ENCODE measurements around the gene PHLDB3.
"Not testable (repeated sequence)": the region's sequence is repeated elsewhere in the genome, so short reads cannot be mapped to it uniquely, and the experiment has no call there.

The PHLDB3 gene

DNA sequence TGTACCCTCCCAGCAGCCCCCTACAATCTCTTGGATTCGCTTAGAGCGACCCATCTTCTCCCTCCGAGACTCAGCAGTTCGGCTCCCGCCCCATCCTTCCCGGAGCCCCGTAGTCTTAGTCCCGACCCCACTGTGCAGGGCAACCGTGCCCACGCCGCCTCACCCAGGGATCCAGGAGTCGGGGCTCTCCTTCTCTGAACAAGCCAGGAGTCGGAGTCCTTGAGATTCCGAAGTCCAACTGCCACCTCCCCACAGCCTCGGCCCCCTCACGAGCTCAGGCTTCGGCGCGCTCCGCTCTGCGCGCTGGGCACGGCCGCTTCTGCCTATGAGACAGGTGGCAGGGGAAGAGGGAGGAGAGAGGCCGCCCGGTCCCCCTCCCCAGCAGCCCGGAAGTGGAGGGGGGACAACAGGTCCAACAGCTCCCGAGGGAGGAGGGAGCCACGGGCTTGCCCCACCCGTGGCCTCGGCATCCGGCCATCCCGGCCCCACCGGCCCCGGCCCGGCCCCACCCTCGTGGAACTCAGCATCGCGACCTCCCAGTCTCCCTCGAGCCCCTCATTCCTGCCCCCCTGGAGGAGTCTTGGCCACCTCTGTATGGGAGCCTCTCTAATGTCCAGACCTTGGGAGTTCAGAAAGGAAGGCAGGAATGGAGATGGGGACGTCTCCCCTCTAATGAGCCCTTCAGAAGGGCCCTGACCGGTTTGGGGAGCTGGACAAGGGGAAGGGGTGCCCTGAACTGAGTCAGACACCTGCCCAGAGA, at the start of gene PHLDB3:
Gene PHLDB3, minus strand, starts transcription at position 321 of the 760 bp plus-strand sequence. CDS start 628 bp downstream, outside the sequence.
- DNase-seq (ENCODE audit: low read depth, low spot score) = no peak

DNA sequence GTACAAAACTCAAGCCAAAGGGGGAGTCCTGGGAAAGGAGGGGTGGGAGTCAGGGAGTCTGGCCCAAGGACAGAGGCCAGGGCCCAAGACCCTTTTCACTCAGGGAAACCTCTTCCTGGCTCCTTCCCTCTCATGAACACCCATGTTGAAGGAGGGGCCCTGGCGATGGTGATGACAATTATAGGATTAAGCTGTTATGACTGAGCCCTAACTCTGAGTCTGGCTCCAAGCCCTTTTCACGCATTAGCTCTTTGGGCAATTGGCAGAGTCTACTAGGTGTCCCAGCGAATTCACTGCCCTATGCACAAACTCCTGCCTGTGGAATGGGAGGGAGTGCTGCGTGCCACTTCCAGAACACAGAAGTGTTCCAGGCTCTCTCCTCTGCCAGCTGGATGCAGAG, 49.1 kb upstream of the PHLDB3 start:
- DNase-seq (ENCODE audit: low read depth, low spot score) = no peak

DNA sequence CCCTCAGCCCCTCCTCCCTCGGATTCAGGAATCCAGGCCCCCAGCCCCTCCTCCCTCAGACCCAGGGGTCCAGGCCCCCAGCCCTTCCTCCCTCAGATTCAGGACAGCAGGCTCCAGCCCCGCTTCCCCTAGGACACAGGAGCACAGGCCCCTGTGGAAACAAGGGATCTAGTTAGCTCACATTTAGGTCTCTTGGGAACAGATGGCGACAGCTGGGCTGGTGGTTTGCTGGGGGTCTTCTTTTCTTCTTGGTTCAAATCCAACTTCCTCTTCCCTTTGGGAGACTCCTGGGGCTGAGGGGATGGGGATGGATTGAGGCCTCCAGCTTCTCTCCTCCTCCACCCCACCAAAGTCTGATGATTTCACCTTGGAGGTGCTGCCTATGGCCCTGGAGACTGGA, 48.1 kb upstream of the PHLDB3 start:
- no peak for DNase-seq (ENCODE audit: low read depth, low spot score)

DNA sequence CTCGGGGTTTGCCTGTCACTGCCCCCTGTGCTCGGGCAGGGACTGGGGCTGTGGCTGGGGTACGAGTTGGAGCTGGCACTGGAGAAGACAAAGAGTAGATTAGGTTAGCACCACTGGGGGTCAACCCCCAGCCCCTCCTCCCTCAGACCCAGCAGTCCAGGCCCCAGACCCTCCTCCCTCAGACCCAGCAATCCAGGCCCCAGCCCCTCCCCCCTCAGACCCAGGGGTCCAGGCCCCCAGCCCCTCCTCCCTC, 47.6 kb upstream of the PHLDB3 start:
- no peak for DNase-seq (ENCODE audit: low read depth, low spot score)

DNA sequence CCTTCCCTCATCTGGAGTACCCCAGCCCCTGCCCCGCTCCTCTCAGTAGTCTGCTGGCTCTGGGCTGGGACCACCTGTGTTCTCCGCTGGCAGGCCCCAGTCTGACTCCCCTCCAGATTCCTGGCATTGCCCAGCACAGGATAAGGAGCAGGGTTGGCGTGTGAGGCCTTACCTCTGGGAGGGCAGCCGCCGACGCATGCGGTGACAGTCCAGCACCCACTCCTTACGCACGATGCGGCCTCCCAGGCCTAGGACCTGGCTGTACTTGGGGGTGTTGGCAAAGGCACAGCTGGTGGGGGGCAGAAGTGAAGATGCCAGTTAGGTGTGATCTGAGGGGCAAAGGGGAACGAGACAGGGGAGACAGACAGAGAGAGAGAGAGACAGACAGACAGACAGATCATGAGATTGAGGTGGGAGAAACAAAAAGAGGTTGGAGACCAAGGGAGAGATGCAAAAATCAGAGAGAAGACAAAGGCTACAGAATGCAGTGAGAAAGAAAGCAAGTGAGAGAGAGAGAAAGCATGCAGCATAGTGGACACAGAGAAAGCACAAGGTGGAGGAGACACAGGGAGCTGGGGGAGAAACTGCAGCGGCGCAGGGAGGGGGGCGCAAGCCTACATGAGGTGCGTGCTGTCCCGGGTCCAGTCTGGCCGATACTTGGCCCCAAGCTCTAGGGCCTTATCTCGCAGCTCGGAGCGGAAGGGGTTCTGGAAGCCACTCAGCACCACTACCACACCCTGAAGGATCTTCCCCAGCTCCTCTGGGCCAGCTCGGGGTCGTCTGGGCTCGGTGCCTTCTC, 47.1 kb upstream of the PHLDB3 start:
- no peak for DNase-seq (ENCODE audit: low read depth, low spot score)

DNA sequence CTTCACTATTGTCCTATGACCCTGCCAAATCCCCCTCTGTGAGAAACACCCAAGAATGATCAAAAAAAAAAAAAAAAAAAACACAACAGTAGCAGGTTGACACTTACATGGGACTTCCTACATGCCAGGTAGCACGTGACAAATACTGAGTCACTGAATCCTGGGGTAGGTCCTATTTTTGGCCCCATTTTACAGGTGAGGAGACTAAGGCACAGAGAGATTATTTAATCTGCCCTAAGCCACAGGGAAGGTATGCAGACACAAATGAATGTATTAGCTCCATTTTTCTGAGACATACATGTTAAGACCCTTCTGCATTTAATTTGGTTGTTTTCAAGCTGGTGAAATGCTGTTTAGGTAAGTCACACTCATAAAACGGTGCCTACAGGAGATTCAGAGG, 44.2 kb upstream of the PHLDB3 start:
- DNase-seq (ENCODE audit: low read depth, low spot score) = no peak

DNA sequence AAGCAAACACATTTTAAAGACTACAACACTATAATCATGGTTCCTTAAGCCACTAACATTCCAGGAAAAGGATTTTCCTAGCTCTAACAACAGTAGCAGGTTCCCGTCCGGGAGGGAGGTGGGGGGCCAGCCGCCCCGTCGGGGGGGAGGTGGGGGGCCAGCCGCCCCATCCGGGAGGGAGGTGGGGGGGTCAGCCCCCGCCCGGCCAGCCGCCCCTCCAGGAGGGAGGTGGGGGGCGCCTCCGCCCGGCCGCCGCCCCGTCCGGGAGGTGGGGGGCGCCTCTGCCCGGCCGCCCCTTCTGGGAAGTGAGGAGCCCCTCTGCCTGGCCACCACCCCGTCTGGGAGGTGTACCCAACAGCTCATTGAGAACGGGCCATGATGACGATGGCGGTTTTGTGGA, 43.4 kb upstream of the PHLDB3 start:
- not testable (repeated sequence) for DNase-seq (ENCODE audit: low read depth, low spot score)

DNA sequence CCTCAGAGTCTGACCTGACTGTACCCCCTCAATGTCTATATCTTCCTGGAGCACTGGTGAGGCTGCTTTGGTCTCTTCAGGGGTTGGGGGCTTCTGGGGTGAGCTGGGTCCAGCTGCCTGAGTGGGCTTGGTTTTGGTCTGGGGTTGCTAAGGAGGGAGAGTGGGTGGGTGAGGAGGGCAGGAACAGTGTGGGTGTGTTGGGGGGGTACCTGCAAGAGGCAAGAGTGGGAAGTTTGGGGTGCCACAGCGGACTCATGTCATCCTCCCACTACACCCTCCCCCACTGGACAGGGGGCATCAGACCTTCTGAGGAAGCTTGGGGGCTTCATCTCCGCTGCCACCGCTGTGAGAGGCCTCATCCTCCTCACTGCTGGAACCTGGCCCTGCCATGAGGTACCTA, 42.0 kb upstream of the PHLDB3 start:
- DNase-seq (ENCODE audit: low read depth, low spot score) = no peak

DNA sequence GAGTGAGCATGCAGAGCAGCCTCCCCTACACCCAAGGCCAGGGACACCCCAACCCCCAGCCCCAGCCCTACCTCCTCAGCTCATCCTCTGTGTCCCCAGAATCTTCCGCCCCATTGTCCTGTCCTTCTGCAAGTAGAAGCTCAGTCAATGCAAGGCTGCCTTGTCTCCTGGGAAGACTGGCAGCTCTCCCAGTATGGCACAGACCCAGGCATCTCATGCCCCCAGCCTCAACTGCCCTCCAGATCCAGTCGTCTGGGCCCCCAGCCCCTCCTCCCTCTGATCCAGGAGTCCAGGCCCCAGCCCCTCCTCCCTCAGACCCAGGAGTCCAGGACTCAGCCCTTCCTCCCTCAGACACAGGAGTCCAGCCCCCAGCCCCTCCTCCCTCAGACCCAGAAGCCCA, 41.4 kb upstream of the PHLDB3 start:
- DNase-seq (ENCODE audit: low read depth, low spot score) = no peak

DNA sequence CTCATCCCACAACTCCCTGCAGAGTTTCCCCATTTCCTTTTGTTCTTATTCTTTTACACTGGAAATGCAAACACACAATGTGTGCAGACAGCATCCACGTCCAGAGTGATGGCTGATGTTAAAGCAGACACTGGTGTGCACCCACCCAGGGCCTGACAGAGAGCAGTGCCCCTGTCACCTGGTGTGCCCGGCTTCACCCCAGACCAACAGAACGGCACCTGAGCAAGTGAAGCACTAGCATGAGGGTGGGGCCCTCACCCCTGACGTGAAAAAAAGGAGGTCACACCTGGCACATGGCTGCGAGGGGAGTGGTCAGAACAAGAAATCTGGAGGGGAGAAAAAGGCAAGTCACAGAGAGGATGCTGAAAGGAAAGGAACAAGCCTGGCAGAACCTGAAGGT, 40.7 kb upstream of the PHLDB3 start:
- DNase-seq (ENCODE audit: low read depth, low spot score) = no peak

DNA sequence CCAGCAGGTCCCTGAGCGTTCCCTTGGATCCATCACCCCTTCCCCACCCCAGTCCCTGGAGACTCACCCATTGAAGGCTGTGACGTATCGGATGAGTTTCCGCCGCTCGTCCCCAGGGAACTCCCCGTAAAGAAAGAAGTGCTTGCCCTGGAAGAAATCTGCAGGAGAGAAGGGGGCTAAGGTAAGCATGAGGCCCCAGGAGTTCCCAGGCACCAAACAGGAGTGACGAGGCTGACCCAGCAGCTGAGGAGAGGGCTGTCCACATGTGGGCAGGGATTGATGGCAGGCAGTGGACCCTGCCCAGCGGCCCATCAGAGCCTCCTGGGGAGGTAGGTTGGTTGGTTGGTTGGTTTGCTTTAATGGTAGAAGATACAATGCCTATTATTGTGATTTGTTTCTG, 39.5 kb upstream of the PHLDB3 start:
- no peak for DNase-seq (ENCODE audit: low read depth, low spot score)

DNA sequence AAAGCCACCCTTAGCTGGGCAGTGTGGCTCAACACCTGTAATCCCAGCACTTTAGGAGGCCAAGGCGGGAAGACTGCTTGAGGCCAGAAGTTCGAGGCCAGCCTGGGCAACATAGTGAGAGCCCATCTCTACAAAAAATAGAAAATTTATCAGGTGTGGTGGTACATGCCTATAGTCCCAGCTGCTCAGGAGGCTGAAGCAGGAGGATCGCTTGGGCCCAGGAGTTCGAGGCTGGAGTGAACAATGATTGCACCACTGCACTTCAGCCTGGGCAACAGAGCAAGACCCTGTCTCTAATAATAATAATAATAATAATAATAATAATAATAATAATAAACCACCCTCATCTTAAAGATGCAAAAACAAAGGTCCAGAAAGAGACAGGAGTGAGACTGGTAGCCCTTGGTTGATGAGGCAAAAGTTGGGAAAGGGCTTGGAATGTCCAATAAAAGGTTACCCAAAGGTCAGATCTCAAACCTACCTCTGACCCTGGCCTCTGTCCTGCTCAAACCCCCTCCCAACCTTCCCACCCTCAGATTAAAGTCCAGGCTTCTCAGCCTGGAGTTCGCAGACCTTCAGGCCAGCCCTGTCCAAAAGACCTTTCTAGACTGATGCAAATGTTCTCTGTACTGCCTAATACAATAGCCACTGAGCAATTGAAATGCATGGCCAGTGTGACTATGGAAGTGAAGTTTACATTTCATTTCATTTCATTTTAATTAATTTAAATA, 37.5 kb upstream of the PHLDB3 start:
- DNase-seq (ENCODE audit: low read depth, low spot score) = no peak

DNA sequence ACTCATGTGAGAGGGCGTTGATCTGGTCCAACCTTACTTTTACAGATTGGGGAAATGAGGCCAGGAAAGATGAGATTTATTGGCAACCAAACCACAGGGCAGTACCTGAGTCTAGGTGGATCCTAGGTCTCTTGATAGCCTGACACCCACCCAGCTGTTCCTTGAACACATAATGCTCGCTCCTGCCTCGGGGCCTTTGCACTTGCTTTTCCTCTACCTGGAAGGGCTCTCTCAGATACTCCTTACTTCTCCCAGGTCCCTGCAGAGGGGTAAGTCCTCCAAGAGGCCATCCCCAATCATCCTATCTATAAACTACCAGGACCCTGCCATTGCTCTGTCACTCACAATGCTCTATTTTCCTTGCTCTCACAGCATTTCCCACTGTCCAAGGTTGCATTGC, 35.8 kb upstream of the PHLDB3 start:
- no peak for DNase-seq (ENCODE audit: low read depth, low spot score)

DNA sequence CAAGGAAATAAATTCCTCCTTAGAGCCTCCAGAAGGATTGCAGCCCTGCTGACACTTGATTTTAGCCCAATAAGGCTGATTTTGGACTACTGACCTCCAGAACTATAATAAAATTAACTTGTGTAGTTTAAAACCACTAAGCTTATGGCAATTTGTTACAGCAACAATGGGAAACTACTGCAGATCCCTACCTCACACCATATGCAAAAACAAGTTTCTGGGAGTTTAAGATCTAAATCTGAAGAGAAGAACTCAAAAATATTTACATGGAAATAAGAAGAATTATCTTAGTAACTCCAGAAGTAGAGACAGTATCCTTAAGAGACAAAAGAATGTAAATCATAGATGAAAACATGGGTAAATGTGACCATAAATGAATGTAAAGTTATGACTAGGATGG, 34.4 kb upstream of the PHLDB3 start:
- DNase-seq (ENCODE audit: low read depth, low spot score) = no peak

DNA sequence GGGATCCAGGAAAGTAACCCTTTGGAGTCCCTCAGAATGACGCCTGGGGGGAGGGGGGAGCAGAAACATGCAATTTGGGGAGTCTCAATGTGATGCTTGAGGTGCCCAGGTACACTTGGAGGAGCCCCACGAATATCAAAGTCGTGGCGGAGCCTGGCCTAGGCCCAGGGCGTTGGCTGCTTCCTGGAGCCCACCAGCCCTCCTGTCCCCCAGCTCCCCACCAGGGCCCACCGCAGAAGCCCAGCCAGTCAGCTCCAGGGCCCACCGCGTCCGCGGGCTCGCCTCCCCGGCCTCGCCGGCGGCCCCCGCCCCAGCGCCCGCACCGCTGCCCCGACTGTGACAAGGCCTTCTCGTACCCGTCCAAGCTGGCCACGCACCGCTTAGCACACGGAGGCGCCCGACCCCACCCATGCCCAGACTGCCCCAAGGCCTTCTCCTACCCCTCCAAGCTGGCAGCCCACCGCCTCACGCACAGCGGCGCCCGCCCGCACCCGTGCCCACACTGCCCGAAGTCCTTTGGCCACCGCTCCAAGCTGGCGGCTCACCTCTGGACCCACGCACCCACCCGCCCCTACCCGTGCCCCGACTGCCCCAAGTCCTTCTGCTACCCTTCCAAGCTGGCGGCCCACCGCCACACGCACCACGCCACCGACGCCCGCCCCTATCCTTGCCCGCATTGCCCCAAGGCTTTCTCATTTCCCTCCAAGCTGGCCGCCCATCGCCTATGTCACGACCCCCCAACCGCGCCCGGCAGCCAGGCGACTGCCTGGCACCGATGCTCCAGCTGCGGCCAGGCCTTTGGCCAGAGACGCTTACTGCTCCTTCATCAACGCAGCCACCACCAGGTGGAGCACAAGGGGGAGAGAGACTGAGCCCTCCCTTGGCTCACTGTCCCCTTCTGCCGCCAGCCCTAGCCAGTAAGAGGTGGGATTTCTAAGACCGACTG, 30.5 kb upstream of the PHLDB3 start:
- peak; percentile 89 for DNase-seq (ENCODE audit: low read depth, low spot score)

DNA sequence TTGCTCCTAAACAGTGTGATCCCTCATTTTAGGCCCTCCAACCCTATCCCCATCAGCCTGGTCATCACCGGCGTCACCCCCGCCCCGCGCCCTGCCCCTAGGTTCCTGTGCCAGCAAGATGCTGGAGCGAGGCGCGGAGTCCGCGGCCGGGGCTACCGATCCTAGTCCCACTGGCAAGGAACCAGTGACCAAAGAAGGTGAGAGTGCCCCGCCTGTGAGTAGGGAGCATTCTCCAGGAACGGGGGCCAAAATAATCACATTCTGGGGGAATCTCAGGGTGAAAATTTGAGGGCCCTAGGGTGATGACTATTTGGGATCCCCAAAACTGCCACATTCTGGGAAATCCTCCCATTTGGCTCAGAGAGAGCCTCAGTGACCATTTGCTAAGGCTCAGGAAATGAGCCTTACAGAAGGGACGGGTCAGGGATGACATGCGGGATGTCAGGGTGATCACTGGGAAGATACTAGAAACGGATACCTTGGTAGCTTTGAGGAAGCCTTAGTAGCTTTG, 29.8 kb upstream of the PHLDB3 start:
- no peak for DNase-seq (ENCODE audit: low read depth, low spot score)

DNA sequence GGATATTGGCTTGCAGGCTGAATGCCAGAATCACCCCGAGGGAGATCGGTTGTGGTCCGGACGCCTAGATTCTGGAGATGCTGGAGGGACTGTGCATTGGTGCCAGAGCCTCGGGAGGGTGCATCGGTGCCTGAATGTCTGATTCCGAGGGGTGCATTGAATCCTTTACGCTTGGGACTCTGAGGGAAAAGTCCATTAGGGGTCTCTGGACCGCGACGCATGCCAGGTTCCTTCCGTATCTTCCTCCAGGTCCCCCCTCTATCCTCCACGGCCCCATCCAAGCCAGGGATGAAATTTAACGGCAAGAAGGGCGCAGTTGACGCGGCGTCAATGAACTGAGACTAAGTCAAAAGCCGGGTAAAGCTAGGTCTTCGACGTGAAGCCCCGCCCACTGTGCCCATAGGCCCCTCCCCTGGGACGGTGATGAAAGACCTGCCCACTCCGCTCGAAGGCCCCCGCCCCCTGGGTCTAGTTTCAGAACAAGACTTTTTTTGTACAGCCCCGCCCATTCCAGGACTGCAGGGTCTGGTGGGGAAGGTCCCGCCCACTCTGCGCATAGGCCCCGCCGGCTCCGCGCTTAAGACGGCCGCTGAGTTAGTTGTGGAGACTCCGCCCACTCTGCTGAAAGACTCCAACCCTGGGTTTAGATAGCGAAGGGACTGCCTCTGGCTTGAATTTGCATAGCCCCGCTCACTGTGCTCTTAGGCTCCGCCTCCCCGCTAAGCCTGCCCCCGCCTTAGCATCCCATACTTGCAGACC, 29.2 kb upstream of the PHLDB3 start:
- peak; percentile 100 for DNase-seq (ENCODE audit: low read depth, low spot score)

DNA sequence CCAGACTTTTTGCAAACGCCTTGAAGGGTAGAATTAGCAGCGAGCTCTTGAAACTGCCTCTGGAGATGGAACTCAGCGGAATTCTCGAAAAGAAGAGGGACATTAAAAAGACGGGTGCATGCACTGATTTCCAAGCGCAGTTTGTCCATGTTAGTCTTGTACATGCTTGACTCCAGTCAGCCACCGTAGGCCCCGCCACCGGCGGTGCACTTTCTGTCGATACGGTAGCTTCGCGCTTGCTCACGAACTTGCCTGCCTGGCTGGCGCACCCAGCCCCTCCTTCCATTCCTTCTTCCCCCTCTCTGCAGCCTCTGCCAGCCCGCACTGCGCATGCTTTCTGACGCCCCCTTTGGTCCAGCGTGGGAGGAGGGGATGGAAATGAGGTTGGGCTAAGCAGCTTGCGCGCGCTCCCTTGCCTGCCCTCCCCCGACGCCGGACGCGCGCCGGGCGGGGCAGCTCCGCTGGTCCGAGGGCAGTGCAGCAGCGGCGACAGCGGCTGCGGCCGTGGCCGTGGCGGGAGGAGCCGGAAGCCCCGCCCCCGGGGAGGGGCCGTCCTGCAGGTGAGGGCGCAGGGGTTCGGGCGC, 28.5 kb upstream of the PHLDB3 start, which contains the start of gene ZNF575:
Gene ZNF575, plus strand, starts transcription at position 227 of the 584 bp plus-strand sequence. CDS start 1,235 bp downstream, outside the sequence.
- peak; percentile 99 for DNase-seq (ENCODE audit: low read depth, low spot score)

DNA sequence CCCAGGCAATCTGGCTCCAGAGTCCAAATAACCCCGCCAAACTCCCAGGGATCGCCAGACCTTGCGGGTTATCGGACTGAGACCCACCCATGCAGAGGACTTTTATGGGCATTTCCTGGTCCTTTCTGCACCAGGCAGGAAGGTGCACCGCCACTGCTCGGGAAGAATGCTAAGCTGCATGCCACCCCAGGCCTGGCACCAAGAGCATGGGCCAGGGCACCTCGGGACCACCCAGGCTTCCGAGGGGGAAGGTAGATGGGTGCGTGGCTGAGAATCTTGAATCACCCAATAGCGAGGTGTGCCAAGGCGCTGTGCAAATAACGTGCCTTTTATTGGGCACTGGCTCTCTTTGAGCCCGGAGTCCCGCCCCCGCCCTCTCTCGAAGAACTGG, 28.0 kb upstream of the PHLDB3 start:
- no peak for DNase-seq (ENCODE audit: low read depth, low spot score)

Measured in ELF-1 (cell line).